ENCODE results near the gene TMED10.

TMED10 gene

GRCh38 chr14:75121552-75121951, 54.9 kb downstream of the TMED10 start:
- POLR2A ChIA-PET, result no interaction called here
- CTCF ChIA-PET, result no interaction called here
- DNase-seq, result no peak
- Histone ChIP-seq H3K27me3 (replicated peaks in 2 of 5; ENCODE audit: control insufficient read depth in 4 of 5, insufficient read depth in 5 of 5, low read length in 4 of 5) (no peaks in the 10 kb centered on the region), H3K27ac (ENCODE audit: insufficient read depth in 1 of 2, low read depth in 1 of 2, low read length in 2 of 2, poor library complexity in 1 of 2, severe bottlenecking in 2 of 2) (no peak overlapping the region), H3K9me3 (ENCODE audit: control extremely low read depth in 1 of 5, control insufficient read depth in 4 of 5, insufficient read depth in 2 of 5, low read depth in 1 of 5, low read length in 4 of 5) (no peaks in the 10 kb centered on the region), H3K4me3 (ENCODE audit: control insufficient read depth in 1 of 7, extremely low read depth in 1 of 7, insufficient read depth in 4 of 7, low read depth in 2 of 7, low read length in 6 of 7) (no peak overlapping the region), H3K4me1 (ENCODE audit: control extremely low read depth in 1 of 4, control insufficient read depth in 4 of 4, insufficient read depth in 4 of 4, low read length in 3 of 4) (peaks cover 17 to 50% (median 34%) of the 10 kb centered on the region in 4 experiments), H3K36me3 (ENCODE audit: control insufficient read depth in 4 of 4, insufficient read depth in 4 of 4, low read length in 3 of 4) (peaks cover 16 to 28% (median 22%) of the 10 kb centered on the region in 4 experiments)
- WGBS (ENCODE audit: insufficient coverage), result 94% methylated on average over 7 of the region's 7 CpGs

DNA sequence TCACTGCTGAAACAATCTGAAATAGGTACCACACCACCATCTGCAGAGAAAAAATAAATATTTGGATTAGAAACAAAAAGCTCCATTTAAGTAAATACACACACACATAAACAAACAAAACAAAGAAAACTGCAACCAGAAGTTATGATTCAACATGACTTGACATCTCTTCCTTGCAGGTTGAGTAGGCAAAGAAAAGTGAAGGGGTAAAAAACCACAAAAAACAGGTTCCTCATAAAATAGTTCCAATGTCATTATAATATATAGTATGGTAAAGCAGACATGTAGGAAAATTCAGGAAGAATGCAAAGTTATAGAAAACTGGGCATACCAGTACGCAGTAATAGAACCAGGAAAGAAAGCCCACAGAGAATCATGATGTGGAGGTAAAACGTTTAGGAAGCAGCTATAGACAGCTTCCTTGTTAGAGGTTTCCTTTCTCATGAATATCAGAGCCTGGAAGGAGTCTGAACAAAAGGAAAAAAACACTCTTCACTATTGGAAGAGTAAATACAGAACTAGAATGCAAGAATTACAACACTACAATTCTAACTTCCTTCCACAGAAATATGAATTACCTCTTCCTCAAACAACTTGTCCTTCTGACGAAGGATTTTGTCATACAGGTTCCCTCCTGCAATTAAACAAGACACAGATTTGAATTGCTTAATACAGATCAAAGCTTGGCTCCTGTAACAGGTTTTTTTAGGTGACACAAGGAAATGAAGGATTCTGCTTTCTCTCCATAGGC, 55.7 kb downstream of the TMED10 start:
- no peaks in the 10 kb centered on the region for H3K9me3 ChIP-seq (ENCODE audit: control extremely low read depth in 1 of 5, control insufficient read depth in 4 of 5, insufficient read depth in 2 of 5, low read depth in 1 of 5, low read length in 4 of 5)

GRCh38 chr14:75119056-75119455, 57.4 kb downstream of the TMED10 start:
- no peak overlapping the region for H3K27ac ChIP-seq (ENCODE audit: insufficient read depth in 1 of 2, low read depth in 1 of 2, low read length in 2 of 2, poor library complexity in 1 of 2, severe bottlenecking in 2 of 2)
- ChIA-PET CTCF (interaction anchor here (2.1 kb wide), 1 partner anchor 15 kb away, joined by 7 read pairs; no protein-coding TSS in a partner anchor), POLR2A (no interaction called here)
- peaks cover 8 to 25% (median 18%) of the 10 kb centered on the region in 4 experiments for H3K4me1 ChIP-seq (ENCODE audit: control extremely low read depth in 1 of 4, control insufficient read depth in 4 of 4, insufficient read depth in 4 of 4, low read length in 3 of 4)
- no peaks in the 10 kb centered on the region for H3K27me3 ChIP-seq (replicated peaks in 2 of 5; ENCODE audit: control insufficient read depth in 4 of 5, insufficient read depth in 5 of 5, low read length in 4 of 5)
- no peak overlapping the region for H3K4me3 ChIP-seq (ENCODE audit: control insufficient read depth in 1 of 7, extremely low read depth in 1 of 7, insufficient read depth in 4 of 7, low read depth in 2 of 7, low read length in 6 of 7)
- H3K36me3 ChIP-seq (ENCODE audit: control insufficient read depth in 4 of 4, insufficient read depth in 4 of 4, low read length in 3 of 4), result peaks cover 20 to 49% (median 36%) of the 10 kb centered on the region in 4 experiments
- no peaks in the 10 kb centered on the region for H3K9me3 ChIP-seq (ENCODE audit: control extremely low read depth in 1 of 5, control insufficient read depth in 4 of 5, insufficient read depth in 2 of 5, low read depth in 1 of 5, low read length in 4 of 5)
- 100% methylated on average over 2 of the region's 2 CpGs for WGBS (ENCODE audit: insufficient coverage)
- no peak for DNase-seq

More for the DNA sequence above, 55.7 kb downstream of the TMED10 start:
- peaks cover 18 to 35% (median 28%) of the 10 kb centered on the region in 4 experiments for H3K36me3 ChIP-seq (ENCODE audit: control insufficient read depth in 4 of 4, insufficient read depth in 4 of 4, low read length in 3 of 4)
- WGBS (ENCODE audit: insufficient coverage), result 6% methylated on average over 2 of the region's 3 CpGs
- ChIA-PET POLR2A (no interaction called here), CTCF (interaction anchor here (1.3 kb wide), 1 partner anchor 173 kb away, joined by 3 read pairs; no protein-coding TSS in a partner anchor)
- peak in 2 of 3 donors; percentile 57 to 69 for DNase-seq
- no peaks in the 10 kb centered on the region for H3K27me3 ChIP-seq (replicated peaks in 2 of 5; ENCODE audit: control insufficient read depth in 4 of 5, insufficient read depth in 5 of 5, low read length in 4 of 5)
- peaks cover 15 to 42% (median 27%) of the 10 kb centered on the region in 4 experiments for H3K4me1 ChIP-seq (ENCODE audit: control extremely low read depth in 1 of 4, control insufficient read depth in 4 of 4, insufficient read depth in 4 of 4, low read length in 3 of 4)
- peak overlapping the region in 2 of 7 experiments; percentile 16 to 45 for H3K4me3 ChIP-seq (ENCODE audit: control insufficient read depth in 1 of 7, extremely low read depth in 1 of 7, insufficient read depth in 4 of 7, low read depth in 2 of 7, low read length in 6 of 7)
- H3K27ac ChIP-seq (ENCODE audit: insufficient read depth in 1 of 2, low read depth in 1 of 2, low read length in 2 of 2, poor library complexity in 1 of 2, severe bottlenecking in 2 of 2), result peak overlapping the region in 1 of 2 experiments; percentile 50

DNA sequence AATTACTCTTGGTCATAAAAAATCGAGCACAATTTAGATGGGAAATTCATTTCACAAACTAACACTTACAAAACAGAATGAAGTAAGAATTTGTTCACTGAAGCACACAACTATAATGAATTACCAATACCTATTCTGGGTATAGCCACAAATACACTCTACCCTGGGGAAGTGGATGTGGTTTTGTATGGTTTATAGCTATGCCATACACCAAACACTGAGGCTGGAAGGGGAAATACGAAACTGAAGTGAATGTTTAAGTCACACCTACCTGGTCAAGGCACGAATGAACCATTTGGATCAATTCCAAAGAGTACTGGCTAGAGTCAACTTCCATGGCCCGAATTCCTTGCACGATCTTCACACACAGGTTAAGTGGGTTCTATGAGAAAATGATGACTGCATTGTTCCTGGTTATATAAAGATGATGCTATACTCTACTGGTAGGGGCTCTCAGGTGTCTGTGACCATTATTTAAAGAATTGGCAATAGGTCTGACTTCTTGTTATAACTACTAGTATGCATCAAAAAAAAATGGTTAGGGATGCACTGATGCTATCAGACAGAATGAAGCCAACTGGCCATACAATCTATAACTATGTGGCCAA, 62.4 kb downstream of the TMED10 start:
- WGBS (ENCODE audit: insufficient coverage), result 55% methylated on average over 3 of the region's 5 CpGs
- Histone ChIP-seq H3K27ac (ENCODE audit: insufficient read depth in 1 of 2, low read depth in 1 of 2, low read length in 2 of 2, poor library complexity in 1 of 2, severe bottlenecking in 2 of 2) (no peak overlapping the region), H3K4me3 (ENCODE audit: control insufficient read depth in 1 of 7, extremely low read depth in 1 of 7, insufficient read depth in 4 of 7, low read depth in 2 of 7, low read length in 6 of 7) (no peak overlapping the region), H3K27me3 (replicated peaks in 2 of 5; ENCODE audit: control insufficient read depth in 4 of 5, insufficient read depth in 5 of 5, low read length in 4 of 5) (no peaks in the 10 kb centered on the region), H3K36me3 (ENCODE audit: control insufficient read depth in 4 of 4, insufficient read depth in 4 of 4, low read length in 3 of 4) (peaks cover 34 to 90% (median 67%) of the 10 kb centered on the region in 4 experiments), H3K9me3 (ENCODE audit: control extremely low read depth in 1 of 5, control insufficient read depth in 4 of 5, insufficient read depth in 2 of 5, low read depth in 1 of 5, low read length in 4 of 5) (no peaks in the 10 kb centered on the region), H3K4me1 (ENCODE audit: control extremely low read depth in 1 of 4, control insufficient read depth in 4 of 4, insufficient read depth in 4 of 4, low read length in 3 of 4) (peaks cover 0 to 3% (median 0%) of the 10 kb centered on the region in 4 experiments)
- DNase-seq, result no peak
- ChIA-PET CTCF (no interaction called here), POLR2A (no interaction called here)

DNA sequence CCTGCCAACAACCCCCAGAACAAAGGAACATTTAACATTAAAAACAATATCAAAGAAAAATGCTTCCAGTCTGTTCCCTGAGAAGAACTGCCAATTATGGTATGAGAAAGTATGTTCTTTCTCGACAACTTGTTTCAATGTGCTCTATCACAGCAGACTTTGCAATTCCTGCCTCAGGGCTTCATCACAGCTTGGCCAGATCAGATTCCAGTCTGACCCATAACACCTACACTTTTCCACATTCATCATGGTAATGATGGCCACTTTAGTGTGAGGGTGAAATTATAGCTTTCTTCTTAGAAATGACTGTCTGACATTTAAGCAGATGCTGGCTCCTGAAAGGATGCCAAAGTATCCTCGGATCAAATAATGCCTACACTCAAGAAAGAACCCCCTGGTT, 66.5 kb downstream of the TMED10 start:
- Histone ChIP-seq H3K4me1 (ENCODE audit: control extremely low read depth in 1 of 4, control insufficient read depth in 4 of 4, insufficient read depth in 4 of 4, low read length in 3 of 4) (peaks cover 0 to 3% (median 0%) of the 10 kb centered on the region in 4 experiments), H3K27ac (ENCODE audit: insufficient read depth in 1 of 2, low read depth in 1 of 2, low read length in 2 of 2, poor library complexity in 1 of 2, severe bottlenecking in 2 of 2) (no peak overlapping the region), H3K9me3 (ENCODE audit: control extremely low read depth in 1 of 5, control insufficient read depth in 4 of 5, insufficient read depth in 2 of 5, low read depth in 1 of 5, low read length in 4 of 5) (no peaks in the 10 kb centered on the region), H3K36me3 (ENCODE audit: control insufficient read depth in 4 of 4, insufficient read depth in 4 of 4, low read length in 3 of 4) (peaks cover 36 to 97% (median 57%) of the 10 kb centered on the region in 4 experiments), H3K27me3 (replicated peaks in 2 of 5; ENCODE audit: control insufficient read depth in 4 of 5, insufficient read depth in 5 of 5, low read length in 4 of 5) (no peaks in the 10 kb centered on the region), H3K4me3 (ENCODE audit: control insufficient read depth in 1 of 7, extremely low read depth in 1 of 7, insufficient read depth in 4 of 7, low read depth in 2 of 7, low read length in 6 of 7) (no peak overlapping the region)
- 83% methylated on average over 1 of the region's 2 CpGs for WGBS (ENCODE audit: insufficient coverage)
- POLR2A ChIA-PET, result no interaction called here
- no peak for DNase-seq
- CTCF ChIA-PET, result interaction anchor here (0.5 to 3.3 kb wide), 3 partner anchors 21 to 1989 kb away, joined by 4 to 10 read pairs (median 4); no protein-coding TSS in a partner anchor

DNA sequence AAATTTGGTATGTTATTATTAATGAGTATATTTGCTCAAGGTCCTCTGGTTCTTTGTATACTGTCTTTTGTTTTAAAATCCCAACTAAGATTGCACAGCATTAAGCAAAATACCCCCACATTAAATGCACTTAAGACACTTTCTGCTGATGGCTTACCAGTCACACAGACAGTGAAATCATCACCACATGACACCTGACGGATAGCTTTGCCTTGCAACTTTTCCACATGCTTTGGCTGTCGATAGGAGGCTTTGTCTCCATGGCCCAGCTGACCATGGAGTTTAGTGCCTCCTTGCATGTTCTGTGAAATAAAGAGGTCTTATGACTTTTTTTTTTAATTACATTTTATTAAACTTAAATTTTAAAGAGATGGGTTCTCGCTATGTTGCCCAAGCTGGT, 69.2 kb downstream of the TMED10 start:
- DNase-seq, result no peak
- Histone ChIP-seq H3K4me3 (ENCODE audit: control insufficient read depth in 1 of 7, extremely low read depth in 1 of 7, insufficient read depth in 4 of 7, low read depth in 2 of 7, low read length in 6 of 7) (no peak overlapping the region), H3K9me3 (ENCODE audit: control extremely low read depth in 1 of 5, control insufficient read depth in 4 of 5, insufficient read depth in 2 of 5, low read depth in 1 of 5, low read length in 4 of 5) (no peaks in the 10 kb centered on the region), H3K27me3 (replicated peaks in 2 of 5; ENCODE audit: control insufficient read depth in 4 of 5, insufficient read depth in 5 of 5, low read length in 4 of 5) (no peaks in the 10 kb centered on the region), H3K36me3 (ENCODE audit: control insufficient read depth in 4 of 4, insufficient read depth in 4 of 4, low read length in 3 of 4) (peaks cover 22 to 86% (median 46%) of the 10 kb centered on the region in 4 experiments), H3K27ac (ENCODE audit: insufficient read depth in 1 of 2, low read depth in 1 of 2, low read length in 2 of 2, poor library complexity in 1 of 2, severe bottlenecking in 2 of 2) (no peak overlapping the region), H3K4me1 (ENCODE audit: control extremely low read depth in 1 of 4, control insufficient read depth in 4 of 4, insufficient read depth in 4 of 4, low read length in 3 of 4) (no peaks in the 10 kb centered on the region)
- WGBS (ENCODE audit: insufficient coverage), result 50% methylated on average over 2 of the region's 3 CpGs
- POLR2A ChIA-PET, result interaction anchor here (0.6 kb wide), 1 partner anchor 1679 kb away, joined by 3 read pairs; no protein-coding TSS in a partner anchor
- CTCF ChIA-PET, result interaction anchor here (1.1 to 3.3 kb wide), 3 partner anchors 19 to 159 kb away, joined by 3 to 10 read pairs (median 4); partner anchors contain the start of gene MLH3
